Activated T-helper 17 cell treated with anti-CD3 and anti-CD28 coated beads, Interleukin-2, amount 50 U/mL, for 72 hours (primary cell): ENCODE results near the gene RSPH6A. TPM values are rescaled to one million over a fixed set of nuclear protein-coding genes. Genes with fewer than 3 reads are reported as not detected.
"Not testable (repeated sequence)": the region's sequence is repeated elsewhere in the genome, so short reads cannot be mapped to it uniquely, and the experiment has no call there.

ENCODE experiments used
- ATAC-seq: fragments of 150-1000 bp; cut with Tn5 transposase; replicated peaks from 2 replicates; pipeline ENCODE4 v1.10.0; 2021; ENCODE audit warnings: mild to moderate bottlenecking, moderate library complexity
- H3K27ac Mint-ChIP-seq: one replicate; pipeline ENCODE4 v1.8.0; 2022; ENCODE audit warnings: mixed read lengths
- H3K27me3 Mint-ChIP-seq: one replicate; pipeline ENCODE4 v1.8.0; 2022; ENCODE audit warnings: mixed read lengths
- H3K36me3 Mint-ChIP-seq: one replicate; pipeline ENCODE4 v1.8.0; 2022; ENCODE audit warnings: low read depth, mild to moderate bottlenecking, mixed read lengths
- H3K4me1 Mint-ChIP-seq: one replicate; pipeline ENCODE4 v1.8.0; 2022; ENCODE audit warnings: mixed read lengths
- H3K4me3 Mint-ChIP-seq: one replicate; pipeline ENCODE4 v1.8.0; 2022; ENCODE audit warnings: mild to moderate bottlenecking, mixed read lengths
- H3K9me3 Mint-ChIP-seq: one replicate; pipeline ENCODE4 v1.8.0; 2022; ENCODE audit warnings: mixed read lengths
- total RNA-seq, 2 donors: library from RNA; stranded (reverse); gene quantifications; one replicate each; pipeline ENCODE4 v1.2.3, GENCODE V29; 2022

RSPH6A gene
- total RNA-seq, 2 donors from 2014 or later = 0.26 to 0.40 TPM

- no peaks in the 10 kb centered on the region for H3K9me3 Mint-ChIP-seq
- no peak overlapping the region for H3K4me3 Mint-ChIP-seq
- H3K4me1 Mint-ChIP-seq = no peaks in the 10 kb centered on the region
- no peak for ATAC-seq
- H3K27me3 Mint-ChIP-seq = no peaks in the 10 kb centered on the region
- H3K27ac Mint-ChIP-seq = no peak overlapping the region
- H3K36me3 Mint-ChIP-seq = peaks cover 1% of the 10 kb centered on the region
Observed at GRCh38 chr19:45763691-45764294, 51.3 kb downstream of the RSPH6A start.

- Mint-ChIP-seq H3K4me3 (no peak overlapping the region), H3K4me1 (no peaks in the 10 kb centered on the region), H3K27me3 (no peaks in the 10 kb centered on the region), H3K9me3 (no peaks in the 10 kb centered on the region), H3K36me3 (no peaks in the 10 kb centered on the region), H3K27ac (no peak overlapping the region)
- ATAC-seq = no peak
Observed at GRCh38 chr19:45762870-45763631, 52.1 kb downstream of the RSPH6A start.

- no peak overlapping the region for H3K4me3 Mint-ChIP-seq
- no peak overlapping the region for H3K27ac Mint-ChIP-seq
- H3K4me1 Mint-ChIP-seq = no peaks in the 10 kb centered on the region
- no peaks in the 10 kb centered on the region for H3K27me3 Mint-ChIP-seq
- H3K9me3 Mint-ChIP-seq = no peaks in the 10 kb centered on the region
- H3K36me3 Mint-ChIP-seq = no peaks in the 10 kb centered on the region
- no peak for ATAC-seq
Observed at GRCh38 chr19:45761714-45762113, 53.4 kb downstream of the RSPH6A start.

- Mint-ChIP-seq H3K9me3 (no peaks in the 10 kb centered on the region), H3K36me3 (no peaks in the 10 kb centered on the region), H3K4me3 (no peak overlapping the region), H3K27me3 (no peaks in the 10 kb centered on the region), H3K4me1 (no peaks in the 10 kb centered on the region), H3K27ac (no peak overlapping the region)
- ATAC-seq = no peak
Observed at GRCh38 chr19:45758921-45759320, 56.2 kb downstream of the RSPH6A start.

- ATAC-seq = no peak
- no peak overlapping the region for H3K4me3 Mint-ChIP-seq
- H3K36me3 Mint-ChIP-seq = no peaks in the 10 kb centered on the region
- no peaks in the 10 kb centered on the region for H3K4me1 Mint-ChIP-seq
- no peak overlapping the region for H3K27ac Mint-ChIP-seq
- no peaks in the 10 kb centered on the region for H3K27me3 Mint-ChIP-seq
- no peaks in the 10 kb centered on the region for H3K9me3 Mint-ChIP-seq
Observed at GRCh38 chr19:45757695-45758094, 57.4 kb downstream of the RSPH6A start.

GRCh38 chr19:45754323-45754722 lies 60.8 kb downstream of the RSPH6A start:
- H3K4me3 Mint-ChIP-seq = no peak overlapping the region
- H3K27ac Mint-ChIP-seq = no peak overlapping the region
- H3K27me3 Mint-ChIP-seq = no peaks in the 10 kb centered on the region
- no peaks in the 10 kb centered on the region for H3K9me3 Mint-ChIP-seq
- no peaks in the 10 kb centered on the region for H3K36me3 Mint-ChIP-seq
- no peaks in the 10 kb centered on the region for H3K4me1 Mint-ChIP-seq
- no peak for ATAC-seq

- no peaks in the 10 kb centered on the region for H3K4me1 Mint-ChIP-seq
- no peaks in the 10 kb centered on the region for H3K27me3 Mint-ChIP-seq
- H3K27ac Mint-ChIP-seq = no peak overlapping the region
- no peak for ATAC-seq
- no peaks in the 10 kb centered on the region for H3K36me3 Mint-ChIP-seq
- no peaks in the 10 kb centered on the region for H3K9me3 Mint-ChIP-seq
- H3K4me3 Mint-ChIP-seq = no peak overlapping the region
Observed at GRCh38 chr19:45753548-45753947, 61.6 kb downstream of the RSPH6A start.

GRCh38 chr19:45752639-45753038 lies 62.5 kb downstream of the RSPH6A start:
- Mint-ChIP-seq H3K4me1 (no peaks in the 10 kb centered on the region), H3K27ac (no peak overlapping the region), H3K27me3 (no peaks in the 10 kb centered on the region), H3K9me3 (no peaks in the 10 kb centered on the region), H3K4me3 (no peak overlapping the region), H3K36me3 (no peaks in the 10 kb centered on the region)
- no peak for ATAC-seq

- not testable (repeated sequence) for H3K9me3 Mint-ChIP-seq, H3K27ac Mint-ChIP-seq, H3K36me3 Mint-ChIP-seq, H3K27me3 Mint-ChIP-seq, H3K4me3 Mint-ChIP-seq, H3K4me1 Mint-ChIP-seq, ATAC-seq
Observed at GRCh38 chr19:45751483-45751882, 63.6 kb downstream of the RSPH6A start.

GRCh38 chr19:45747513-45747912 lies 67.6 kb downstream of the RSPH6A start:
- Mint-ChIP-seq H3K27me3 (peaks cover 10% of the 10 kb centered on the region), H3K4me1 (no peaks in the 10 kb centered on the region), H3K4me3 (no peak overlapping the region), H3K36me3 (no peaks in the 10 kb centered on the region), H3K9me3 (no peaks in the 10 kb centered on the region), H3K27ac (no peak overlapping the region)
- ATAC-seq = no peak

GRCh38 chr19:45746866-45747265 lies 68.2 kb downstream of the RSPH6A start:
- Mint-ChIP-seq H3K4me1 (no peaks in the 10 kb centered on the region), H3K27ac (no peak overlapping the region), H3K9me3 (no peaks in the 10 kb centered on the region), H3K36me3 (no peaks in the 10 kb centered on the region), H3K27me3 (peaks cover 11% of the 10 kb centered on the region), H3K4me3 (no peak overlapping the region)
- ATAC-seq = no peak

Other genes starting within 250 kb of the RSPH6A start
- gene OPA3, start 230.5 kb downstream of the RSPH6A start, total RNA-seq = 10 to 100 TPM; 18.7 to 20.6 TPM
- under 1 TPM in 1 of 2 donors, not detected in 1; 0.13 TPM for gene GPR4, start 213.1 kb downstream of the RSPH6A start, total RNA-seq
- 100 to 1,000 TPM; 117 to 184 TPM for gene EML2, start 175.9 kb downstream of the RSPH6A start, total RNA-seq
- 10 to 100 TPM in 1 of 2 donors, 1 to 10 TPM in 1; 7.5 to 32.3 TPM for gene GIPR, start 147.1 kb downstream of the RSPH6A start, total RNA-seq
- 100 to 1,000 TPM; 544 to 752 TPM for gene SNRPD2, start 123.4 kb downstream of the RSPH6A start, total RNA-seq
- 10 to 100 TPM; 13.6 to 15.5 TPM for gene QPCTL, start 122.6 kb downstream of the RSPH6A start, total RNA-seq
- gene FBXO46, start 84.4 kb downstream of the RSPH6A start, total RNA-seq = 10 to 100 TPM; 39.4 to 44.3 TPM
- gene MEIOSIN, start 81.9 kb downstream of the RSPH6A start, total RNA-seq = under 1 TPM in 1 of 2 donors, not detected in 1; 0.37 TPM
- 1 to 10 TPM; 1.2 to 2.4 TPM for gene SIX5, start 46.1 kb downstream of the RSPH6A start, total RNA-seq
- 10 to 100 TPM; 18.1 to 24.6 TPM for gene DMPK, start 32.8 kb downstream of the RSPH6A start, total RNA-seq
- 10 to 100 TPM; 33.1 to 38.9 TPM for gene DMWD, start 22.5 kb downstream of the RSPH6A start, total RNA-seq
- gene SYMPK, start 47.8 kb upstream of the RSPH6A start, total RNA-seq = 100 to 1,000 TPM in 1 of 2 donors, 10 to 100 TPM in 1; 98.2 to 122 TPM
- gene FOXA3, start 49.0 kb upstream of the RSPH6A start, total RNA-seq = 1 to 10 TPM in 1 of 2 donors, under 1 TPM in 1; 0.32 to 1.9 TPM
- 10 to 100 TPM; 13.5 to 16.4 TPM for gene IRF2BP1, start 70.8 kb upstream of the RSPH6A start, total RNA-seq
- 1 to 10 TPM; 7.4 to 7.6 TPM for gene MYPOP, start 87.3 kb upstream of the RSPH6A start, total RNA-seq
- gene NANOS2, start 99.5 kb upstream of the RSPH6A start, total RNA-seq = not detected
- gene NOVA2, start 158.6 kb upstream of the RSPH6A start, total RNA-seq = under 1 TPM in 1 of 2 donors, not detected in 1; 0.03 TPM
- 10 to 100 TPM; 24.3 to 27.6 TPM for gene CCDC61, start 180.2 kb upstream of the RSPH6A start, total RNA-seq
- gene PGLYRP1, start 207.7 kb upstream of the RSPH6A start, total RNA-seq = not detected
- not detected for gene IGFL4, start 225.7 kb upstream of the RSPH6A start, total RNA-seq